ENCODE measurements around the gene CALU. TPM values are rescaled to one million over a fixed set of nuclear protein-coding genes. Genes with fewer than 3 reads are reported as not detected.

Gene CALU
- total RNA-seq, 1 experiment from 2014 or later: 168 TPM

- H3K4me2 ChIP-seq (ENCODE audit: insufficient read depth, insufficient read length, low read length): no peak overlapping the region
- H4K5ac ChIP-seq (ENCODE audit: insufficient read length, low read depth, low read length): no peak overlapping the region
- no peak for DNase-seq
- no peak overlapping the region for H2BK120ac ChIP-seq (ENCODE audit: low read depth, low read length, poor library complexity, severe bottlenecking)
- H2BK20ac ChIP-seq (ENCODE audit: low read depth, low read length, poor library complexity, severe bottlenecking): no peak overlapping the region
- H3K36me3 Mint-ChIP-seq (ENCODE audit: insufficient read depth in 1 of 3, low read depth in 3 of 3): peaks cover 28 to 41% (median 39%) of the 10 kb centered on the region in 3 experiments
- H3K23ac ChIP-seq (ENCODE audit: insufficient read length, low read depth, low read length): no peak overlapping the region
- H3K27me3 ChIP-seq (ENCODE audit: insufficient read depth, low read length): no peaks in the 10 kb centered on the region
- no peak overlapping the region for H2BK5ac ChIP-seq (ENCODE audit: insufficient read length, low read length)
- H4K20me1 ChIP-seq (ENCODE audit: control insufficient read depth, insufficient read depth, insufficient read length): no peaks in the 10 kb centered on the region
- no peak overlapping the region for H2AFZ ChIP-seq (ENCODE audit: low read length)
- H3K9me3 ChIP-seq (ENCODE audit: control insufficient read depth, low read depth, low read length): no peaks in the 10 kb centered on the region
- no peak overlapping the region for H3T11ph ChIP-seq (ENCODE audit: low read length)
- H2BK12ac ChIP-seq (ENCODE audit: insufficient read length, low read depth, low read length): no peak overlapping the region
- H3K27ac Mint-ChIP-seq: no peak overlapping the region
- no peak overlapping the region for H3K4me3 Mint-ChIP-seq
- H3K4ac ChIP-seq (ENCODE audit: low read depth, low read length): no peak overlapping the region
- H2BK15ac ChIP-seq (ENCODE audit: low read depth, low read length): no peak overlapping the region
- no peaks in the 10 kb centered on the region for H3K79me1 ChIP-seq (ENCODE audit: insufficient read depth, low read depth, low read length, poor library complexity, severe bottlenecking)
- no peaks in the 10 kb centered on the region for H3K4me1 Mint-ChIP-seq
- no peak overlapping the region for H3K9ac ChIP-seq (ENCODE audit: extremely low read depth, insufficient read length, low read length)
- no peaks in the 10 kb centered on the region for H3K23me2 ChIP-seq (ENCODE audit: insufficient read length, low read depth, low read length, poor library complexity, severe bottlenecking)
- WGBS (ENCODE audit: extremely low coverage, insufficient read length, low lambda C conversion rate): no CpG with 5 or more reads among the region's 7 CpGs
- no peak overlapping the region for H2AK5ac ChIP-seq (ENCODE audit: insufficient read length, low read length)
- no peak overlapping the region for H3K14ac ChIP-seq (ENCODE audit: insufficient read depth, low read length)
- no peak overlapping the region for H3K27ac ChIP-seq (ENCODE audit: insufficient read length, low read depth, low read length)
- no peak for TF ChIP-seq CTCF (conservative IDR thresholded peaks at IDR 0.05)
- H3K4me1 ChIP-seq (ENCODE audit: insufficient read depth, low read length): no peaks in the 10 kb centered on the region
- H3K79me2 ChIP-seq (ENCODE audit: insufficient read depth, low read length): no peaks in the 10 kb centered on the region
- H3K18ac ChIP-seq (ENCODE audit: insufficient read length, low read depth, low read length): no peak overlapping the region
- no peak overlapping the region for H4K91ac ChIP-seq (ENCODE audit: insufficient read length, low read depth, low read length)
- H3K27me3 Mint-ChIP-seq (ENCODE audit: low read depth): peaks cover 10% of the 10 kb centered on the region
- H3K9me3 Mint-ChIP-seq: peaks cover 13 to 14% of the 10 kb centered on the region in 2 experiments
- H4K8ac ChIP-seq (replicated peaks; ENCODE audit: insufficient read length, low read depth, low read length): no peak overlapping the region
- no peak overlapping the region for H3K56ac ChIP-seq (ENCODE audit: insufficient read length, low read depth, low read length)
Observed at GRCh38 chr7:128774921-128775320, 35.8 kb downstream of the CALU start.

All from H9 (cell line).